Limb (tissue), 2 donors: Measurements from ENCODE around the gene CCT3.
"Not testable (repeated sequence)": the region's sequence is repeated elsewhere in the genome, so short reads cannot be mapped to it uniquely, and the experiment has no call there.

ENCODE experiments used
- DNase-seq, 2 donors: peaks; one replicate each; pipeline ENCODE4 v3.0.0-alpha.2; 2016; ENCODE audit errors: extremely low spot score in 2 of 2

Gene CCT3

DNA sequence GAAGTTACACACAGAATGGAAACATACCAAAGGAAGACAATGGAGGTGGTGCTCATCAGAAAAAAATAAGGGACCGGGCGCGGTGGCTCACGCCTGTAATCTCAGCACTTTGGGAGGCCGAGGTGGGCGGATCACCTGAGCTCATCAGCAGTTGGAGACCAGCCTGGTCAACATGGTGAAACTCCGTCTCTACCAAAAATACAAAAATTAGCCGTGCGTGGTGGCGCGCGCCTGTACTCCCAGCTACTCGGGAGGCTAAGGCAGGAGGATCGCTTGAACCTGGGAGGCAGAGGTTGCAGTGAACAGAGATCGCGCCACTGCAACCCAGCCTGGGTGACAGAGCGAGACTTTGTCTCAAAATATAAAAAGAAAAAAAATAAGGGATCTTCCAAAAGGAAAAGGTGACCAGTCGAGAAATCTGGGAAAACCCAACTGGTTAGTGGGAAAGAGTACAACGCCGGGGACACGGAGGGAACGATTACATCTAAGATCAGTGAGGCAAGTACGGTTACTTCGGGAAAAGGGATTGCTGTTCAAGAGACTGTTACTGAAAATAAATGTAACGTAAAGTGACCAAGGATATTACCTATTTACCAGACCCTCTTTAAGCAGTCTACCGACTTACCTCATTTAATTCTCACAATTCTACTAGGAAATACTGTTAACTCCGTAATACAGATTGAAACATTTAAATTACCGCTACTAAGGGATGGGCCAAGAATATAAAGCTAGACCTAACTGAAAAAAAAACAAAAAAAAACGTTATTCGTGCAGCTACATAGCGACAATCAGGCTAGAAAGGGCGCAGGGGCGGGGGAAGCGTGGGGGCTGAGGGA is 822 bp downstream of the CCT3 start:
- DNase-seq = no peak

DNA sequence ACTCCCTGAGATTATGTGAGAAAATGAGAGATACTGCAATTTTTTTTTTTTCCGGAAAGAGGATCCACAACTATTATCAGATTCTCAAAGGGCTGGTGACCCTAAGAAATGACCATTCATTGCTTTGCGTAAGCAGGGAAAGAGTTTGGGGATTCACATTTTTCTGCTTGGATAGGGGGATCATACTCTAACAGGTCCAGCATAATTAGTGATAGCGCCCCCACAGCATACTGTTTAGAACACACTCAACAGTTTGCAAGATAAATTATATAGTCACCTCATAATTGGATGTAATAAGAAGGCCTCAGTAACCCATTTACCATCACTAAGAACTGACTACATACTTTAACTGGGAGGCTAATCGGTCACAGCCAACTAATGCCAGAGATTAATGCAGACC is 1.9 kb downstream of the CCT3 start:
- no peak for DNase-seq

- DNase-seq = not testable (repeated sequence)
These were observed 14.9 kb downstream of the CCT3 start for GRCh38 chr1:156323179-156323578.

DNA sequence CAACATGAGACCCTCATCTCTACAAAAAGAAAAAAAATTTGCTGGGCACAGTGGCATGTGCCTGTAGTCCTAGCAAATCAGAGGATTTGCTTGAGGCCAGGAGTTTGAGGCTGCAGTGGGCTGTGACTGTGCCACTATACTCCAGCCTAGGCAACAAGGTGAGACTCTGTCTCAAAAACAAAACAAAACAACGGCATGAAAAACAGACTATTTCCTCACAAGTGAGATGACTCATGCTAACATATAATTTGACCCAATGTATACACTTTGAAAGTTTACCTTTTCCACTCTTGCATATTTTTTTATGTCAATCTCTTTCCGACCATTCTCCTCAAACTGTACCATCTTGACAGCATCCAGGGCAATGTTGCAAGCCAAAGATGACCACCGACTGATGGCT is 17.5 kb downstream of the CCT3 start:
- DNase-seq = no peak

DNA sequence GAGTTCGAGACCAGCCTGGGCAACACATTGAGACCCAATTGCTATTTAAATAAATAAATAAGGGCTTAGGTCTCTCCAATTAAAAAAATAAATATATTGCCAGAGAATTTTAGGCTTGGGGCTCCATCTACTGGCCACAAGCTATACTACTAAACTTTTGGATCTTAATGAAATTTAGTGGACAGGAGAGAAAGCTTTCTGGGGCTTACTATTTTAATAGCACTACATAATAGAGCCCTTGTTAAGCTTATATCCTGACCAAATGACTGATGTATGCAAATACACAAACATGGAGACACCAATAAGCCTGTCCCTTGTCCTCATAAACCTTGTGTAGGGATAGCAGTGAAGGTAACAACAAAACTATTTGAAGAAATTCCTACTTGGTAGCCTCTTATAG is 18.4 kb downstream of the CCT3 start:
- DNase-seq = peak in 1 of 2 donors; percentile 19

GRCh38 chr1:156316909-156317308 is 21.2 kb downstream of the CCT3 start:
- DNase-seq = no peak

- no peak for DNase-seq
These were observed 27.1 kb downstream of the CCT3 start for GRCh38 chr1:156310962-156311361.

GRCh38 chr1:156308078-156308477 is 30.0 kb downstream of the CCT3 start:
- no peak for DNase-seq

DNA sequence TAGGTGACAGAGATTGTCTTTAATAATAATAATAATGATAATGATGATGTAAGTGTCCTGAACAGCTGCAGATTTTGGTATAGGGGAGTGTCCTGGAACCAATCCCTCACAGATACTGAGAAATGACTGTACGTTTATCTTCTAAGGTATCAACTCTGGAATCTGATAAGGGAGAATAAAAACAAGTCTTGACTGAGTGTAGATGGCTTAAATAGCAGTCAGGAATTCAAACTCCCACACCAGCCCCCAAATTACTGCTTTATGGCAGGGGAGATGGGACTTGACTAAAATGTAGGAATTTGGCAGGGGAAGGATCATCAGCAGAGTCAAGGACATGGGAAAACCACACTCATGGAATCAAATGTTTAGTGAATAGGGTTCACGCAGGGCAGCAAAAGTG is 32.9 kb downstream of the CCT3 start:
- DNase-seq = no peak

- DNase-seq = no peak
These were observed 34.9 kb downstream of the CCT3 start for GRCh38 chr1:156303241-156303640.

GRCh38 chr1:156298852-156299357 is 39.2 kb downstream of the CCT3 start, which contains the start of gene VHLL:
TSS of gene VHLL (minus strand) at chr1:156299307. CDS start at chr1:156299189, 118 bp downstream.
- no peak for DNase-seq

DNA sequence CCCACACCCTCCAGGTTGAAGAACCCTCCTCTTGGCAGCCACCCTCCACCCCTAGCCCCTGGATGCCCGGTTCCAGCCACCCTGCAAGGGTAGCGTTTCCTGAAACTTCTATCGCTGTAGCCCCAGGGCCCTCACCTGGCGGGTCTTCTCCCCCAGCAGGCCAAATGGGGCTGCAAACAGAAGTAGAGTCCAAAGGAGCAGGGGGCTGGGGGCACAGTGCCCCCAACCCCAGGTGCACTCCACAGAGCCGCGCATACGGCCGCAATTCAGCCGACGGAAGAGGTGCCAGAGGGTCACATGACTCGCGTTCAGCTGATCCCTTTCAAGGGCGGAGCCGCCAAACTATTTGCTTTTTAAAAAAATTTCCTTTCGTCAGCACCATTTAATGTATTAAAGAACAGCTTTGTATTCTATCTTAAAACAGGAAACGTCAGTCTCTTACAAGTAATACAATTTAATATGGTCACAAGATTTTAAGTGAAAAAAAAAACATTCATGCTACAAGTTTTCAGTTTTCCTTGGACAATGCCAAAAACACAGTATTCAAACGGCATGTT is 42.6 kb downstream of the CCT3 start, which contains the start of gene GLMP:
Gene GLMP (minus strand): TSS at position 289 of the 557 bp plus-strand sequence. CDS start 34 bp downstream, at position 255.
- peak; percentile 64 to 75 for DNase-seq

- no peak for DNase-seq
These were observed 44.2 kb downstream of the CCT3 start for GRCh38 chr1:156293895-156294294.

DNA sequence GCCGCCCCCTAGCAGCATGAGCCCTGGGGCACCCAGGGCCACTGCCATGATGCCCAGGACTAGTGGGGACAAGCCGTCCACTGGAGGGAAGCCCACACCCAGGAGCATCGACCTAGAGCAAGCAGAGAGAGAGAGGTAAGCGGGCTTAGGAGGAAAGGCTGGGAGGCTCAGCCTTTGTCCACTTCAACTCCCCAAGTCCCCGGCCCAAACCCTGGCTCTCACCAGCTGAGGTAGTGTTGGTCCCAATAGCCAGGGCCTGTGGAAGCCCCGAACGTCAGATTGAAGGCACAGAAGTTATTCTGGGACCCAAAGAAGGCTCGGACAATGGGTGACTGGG is 45.0 kb downstream of the CCT3 start:
- DNase-seq = no peak

DNA sequence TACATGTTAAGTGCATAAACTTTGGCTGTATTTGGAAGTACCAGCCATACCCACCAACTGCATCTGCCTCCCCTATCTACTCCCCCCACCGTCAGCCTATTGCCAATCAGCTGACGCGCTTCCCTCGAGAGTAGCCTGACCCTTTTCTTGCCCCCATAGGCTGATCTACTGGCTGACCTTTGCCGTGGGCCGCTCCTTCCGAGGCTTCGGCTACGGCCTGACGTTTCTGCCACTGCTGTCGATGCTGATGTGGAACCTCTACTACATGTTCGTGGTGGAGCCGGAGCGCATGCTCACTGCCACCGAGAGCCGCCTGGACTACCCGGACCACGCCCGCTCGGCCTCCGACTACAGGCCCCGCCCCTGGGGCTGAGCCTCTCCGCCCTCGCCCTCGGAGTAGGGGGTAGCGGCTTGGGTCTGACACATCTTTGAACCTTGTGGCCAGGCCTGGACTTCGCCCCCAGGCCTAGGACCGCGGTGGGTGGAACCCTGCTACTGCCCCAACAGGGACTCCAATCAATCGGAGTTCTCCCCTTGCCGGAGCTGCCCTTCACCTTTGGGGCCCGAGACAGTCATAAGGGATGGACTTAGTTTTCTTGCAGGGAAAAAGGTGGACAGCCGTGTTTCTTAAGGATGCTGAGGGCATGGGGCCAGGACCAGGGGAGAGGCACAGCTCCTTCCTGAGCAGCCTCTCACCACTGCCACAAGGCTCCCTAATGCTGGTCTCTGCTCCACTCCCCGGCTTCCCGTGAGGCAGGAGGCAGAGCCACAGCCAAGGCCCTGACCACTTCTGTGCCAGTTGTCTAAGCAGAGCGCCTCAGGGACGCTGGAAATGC is 46.6 kb downstream of the CCT3 start:
- peak; percentile 80 to 86 for DNase-seq

DNA sequence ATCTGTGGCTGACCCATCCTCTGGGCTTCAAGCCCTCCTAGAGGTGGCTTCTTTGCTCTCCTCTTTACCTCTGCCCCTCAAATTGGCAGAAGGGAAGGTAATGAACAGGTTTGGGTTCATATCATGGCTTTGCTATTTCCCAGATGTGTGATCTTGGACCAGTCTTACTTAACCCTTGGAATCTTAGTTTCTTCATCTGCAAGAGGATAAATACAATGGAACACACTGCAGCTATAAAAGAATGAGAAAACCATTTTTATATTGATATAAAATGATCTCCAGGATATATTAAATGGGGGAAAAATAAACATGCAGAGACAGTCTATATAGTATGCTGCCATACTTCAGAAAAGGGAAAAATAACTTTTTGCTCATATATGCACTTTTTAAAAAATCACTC is 48.2 kb downstream of the CCT3 start:
- no peak for DNase-seq

GRCh38 chr1:156286061-156286460 is 52.0 kb downstream of the CCT3 start:
- DNase-seq = no peak

- no peak for DNase-seq
These were observed 52.7 kb downstream of the CCT3 start for GRCh38 chr1:156285437-156285836.

DNA sequence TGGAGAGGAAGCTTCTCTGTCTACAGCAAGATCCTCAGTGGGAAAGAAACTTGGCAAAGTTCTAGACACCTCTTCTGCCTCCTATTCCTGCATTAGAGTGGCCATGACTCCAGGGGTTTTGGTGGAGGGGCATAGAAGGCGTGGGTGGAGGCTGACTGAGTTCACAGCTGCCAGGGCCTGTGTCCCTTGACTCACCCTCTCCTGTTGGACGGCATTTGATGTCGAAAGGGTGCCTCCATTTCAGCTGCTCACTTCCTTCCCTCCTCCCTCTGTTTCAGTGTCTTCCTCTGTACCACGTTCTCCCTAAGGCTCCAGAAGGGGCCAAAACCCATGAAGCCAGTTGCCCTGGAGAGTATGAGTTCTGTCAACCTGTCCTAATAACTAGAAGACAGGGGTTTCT is 53.3 kb downstream of the CCT3 start:
- no peak for DNase-seq

- DNase-seq = no peak
These were observed 54.0 kb downstream of the CCT3 start, which contains the start of gene TMEM79 for GRCh38 chr1:156284112-156284511. TSS of gene TMEM79 (plus strand) at chr1:156284325. CDS start at chr1:156285227, 902 bp downstream.

- DNase-seq = no peak
These were observed 54.6 kb downstream of the CCT3 start for GRCh38 chr1:156283521-156283920.
